HG03520 (cell line): Measurements from ENCODE around the gene MIR17HG.

Experiments used
- ATAC-seq: cut with Tn5 transposase; IDR thresholded peaks from one replicate; pipeline ENCODE4 v1.9.1; 2021; ENCODE audit warnings: mild to moderate bottlenecking, moderate library complexity; ENCODE audit not compliant: unreplicated experiment

MIR17HG gene

GRCh38 chr13:91368101-91368500 lies 20.6 kb downstream of the MIR17HG start:
- ATAC-seq, result peak; percentile 35

- ATAC-seq, result peak; percentile 33
Measured at GRCh38 chr13:91368676-91369440, 21.4 kb downstream of the MIR17HG start.

DNA sequence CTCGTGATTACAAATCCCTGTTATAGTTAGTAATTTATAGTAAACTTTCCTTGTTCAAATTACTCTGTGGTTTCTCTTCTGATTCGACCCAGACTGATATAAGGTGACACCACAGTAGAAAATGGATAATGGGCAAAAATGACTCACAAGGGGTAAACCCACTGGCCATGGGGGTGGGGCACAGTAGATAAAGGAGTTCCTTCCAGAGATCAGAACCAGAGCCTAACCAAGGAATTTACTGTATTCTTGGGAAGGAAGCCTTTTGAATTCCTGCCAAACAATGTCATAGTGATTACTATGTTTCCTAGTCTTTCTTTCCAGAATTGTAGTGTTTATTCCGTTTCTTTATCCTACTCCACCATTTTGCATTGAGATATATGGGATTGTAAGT lies 21.9 kb downstream of the MIR17HG start:
- peak; percentile 33 for ATAC-seq

DNA sequence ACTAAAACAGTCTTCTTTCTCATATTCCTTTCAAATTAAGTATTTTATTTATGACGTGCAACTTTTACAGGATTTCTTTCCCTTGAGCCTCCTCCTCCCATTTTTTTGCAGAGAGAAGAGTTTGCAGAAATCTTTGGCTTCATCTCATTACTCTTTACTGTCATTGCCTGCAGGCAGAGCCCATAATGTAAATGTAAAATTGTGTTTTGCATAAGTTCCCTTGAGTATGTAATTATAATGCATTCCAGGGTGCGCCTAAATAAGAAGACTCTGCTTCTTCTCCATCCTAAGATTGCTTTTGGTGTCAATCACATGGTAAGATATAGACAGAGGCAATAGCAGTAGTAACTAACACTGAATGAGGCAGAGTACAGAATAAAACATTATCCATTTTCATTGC lies 23.0 kb downstream of the MIR17HG start:
- ATAC-seq, result no peak

DNA sequence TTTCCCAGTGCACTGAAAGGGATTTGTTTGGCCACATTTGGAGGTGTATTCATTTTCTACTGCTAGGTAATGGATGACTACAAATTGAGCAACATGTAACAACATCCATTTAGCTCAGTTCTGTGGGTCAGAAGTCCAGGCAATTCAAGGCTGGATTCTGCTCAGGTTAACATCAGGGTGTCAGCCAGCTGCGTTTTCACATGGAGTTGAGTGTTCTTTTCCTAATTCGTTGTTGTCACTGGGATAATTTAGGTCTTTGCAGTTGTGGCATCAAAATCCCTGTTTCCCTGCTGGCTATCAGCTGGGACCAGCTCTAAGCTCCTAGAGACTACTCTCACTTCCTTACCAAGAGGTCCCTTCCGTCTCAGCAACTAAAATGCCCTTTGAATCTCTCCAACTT lies 25.4 kb downstream of the MIR17HG start:
- no peak for ATAC-seq

- ATAC-seq, result peak; percentile 97
Measured at GRCh38 chr13:91375116-91375729, 27.7 kb downstream of the MIR17HG start.

GRCh38 chr13:91381371-91381770 lies 33.9 kb downstream of the MIR17HG start:
- ATAC-seq, result no peak

DNA sequence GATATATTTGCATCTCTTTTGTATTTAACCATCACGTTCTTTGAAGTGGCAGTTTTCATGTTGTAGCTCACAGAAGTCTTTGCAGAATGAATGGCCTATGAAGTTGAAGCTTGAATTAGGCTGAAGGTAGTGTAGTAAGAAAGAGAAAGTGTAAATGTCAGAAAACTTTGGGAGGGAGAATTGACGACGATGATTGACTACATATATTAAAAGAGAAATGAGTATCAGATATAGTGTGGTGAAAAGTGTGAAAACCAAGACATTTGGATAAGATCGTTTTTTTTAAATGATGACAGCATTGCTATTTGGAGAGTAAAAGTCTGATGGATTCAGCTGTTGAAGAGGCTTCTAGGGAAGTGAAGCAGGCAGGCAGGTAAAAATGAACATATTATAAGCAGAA lies 36.3 kb downstream of the MIR17HG start:
- no peak for ATAC-seq

DNA sequence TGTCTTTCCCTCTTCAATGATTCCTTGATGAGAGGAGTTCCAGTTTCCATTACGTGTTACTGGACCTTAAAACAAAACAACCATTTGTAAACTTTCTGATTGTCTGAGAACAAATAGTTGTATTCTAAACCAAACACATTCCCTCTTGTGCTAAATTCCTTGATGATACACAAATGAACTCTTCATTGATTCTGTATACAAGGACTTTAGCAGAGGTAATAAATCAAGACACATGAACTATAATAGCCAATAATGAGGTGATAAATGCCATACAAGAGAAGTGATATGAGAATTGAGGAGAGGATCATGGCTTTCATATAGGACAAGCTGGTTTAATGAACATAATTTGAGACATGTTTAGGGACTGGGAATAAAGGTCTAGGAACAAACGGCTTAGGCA lies 37.4 kb downstream of the MIR17HG start:
- ATAC-seq, result no peak

- ATAC-seq, result no peak
Measured at GRCh38 chr13:91389186-91389585, 41.7 kb downstream of the MIR17HG start.

DNA sequence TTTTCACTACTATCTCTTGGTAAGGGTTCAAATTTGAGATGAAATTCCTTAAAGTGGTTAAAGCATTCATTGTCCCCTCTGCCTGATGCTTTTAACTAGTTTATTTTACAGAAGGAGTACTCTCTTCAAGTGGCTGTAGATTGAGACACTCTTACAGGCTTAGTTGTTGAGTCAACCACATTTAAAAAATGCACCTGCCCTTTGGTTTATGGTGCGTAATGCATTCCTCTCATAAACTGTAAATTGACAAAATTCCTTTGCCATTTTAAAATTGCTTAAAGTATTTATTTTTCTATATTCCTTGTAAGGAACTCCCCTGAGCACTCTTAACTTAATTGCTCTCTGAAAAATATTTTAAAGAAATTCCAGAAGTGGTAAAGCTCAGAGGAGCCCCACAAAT lies 50.1 kb downstream of the MIR17HG start:
- no peak for ATAC-seq

- peak; percentile 97 for ATAC-seq
Measured at GRCh38 chr13:91398413-91399188, 51.1 kb downstream of the MIR17HG start, which contains the start of gene GPC5. GPC5 (plus strand) TSS chr13:91398621.

GRCh38 chr13:91399189-91400062 lies 51.9 kb downstream of the MIR17HG start:
- ATAC-seq, result peak; percentile 7

GRCh38 chr13:91400063-91400399 lies 52.5 kb downstream of the MIR17HG start:
- no peak for ATAC-seq

- ATAC-seq, result no peak
Measured at GRCh38 chr13:91400671-91401070, 53.2 kb downstream of the MIR17HG start.

- no peak for ATAC-seq
Measured at GRCh38 chr13:91401920-91402319, 54.4 kb downstream of the MIR17HG start.
